ENCODE data around the gene KCNAB2. TPM values are rescaled to one million over a fixed set of nuclear protein-coding genes. Genes with fewer than 3 reads are reported as not detected.

KCNAB2 gene
- polyA plus RNA-seq, 1 of the 3 experiments (the other 2 are of a cell fraction): 7.6 TPM

GRCh38 chr1:6117064-6117463 is 71.4 kb downstream of the KCNAB2 start:
- Histone ChIP-seq H3K36me3 (replicated peaks in 1 of 2; ENCODE audit: control insufficient read depth in 1 of 2, insufficient read depth in 2 of 2, low read length in 1 of 2) (no peaks in the 10 kb centered on the region), H3K9me2 (no peaks in the 10 kb centered on the region), H3K9me3 (no peaks in the 10 kb centered on the region), H3K9ac (no peak overlapping the region), H3K4me1 (ENCODE audit: control insufficient read depth in 1 of 2, insufficient read depth in 2 of 2, low read depth in 1 of 2, low read length in 1 of 2) (peaks cover 0 to 4% of the 10 kb centered on the region in 2 experiments; a peak in 1 of 4 replicates), H3K79me2 (ENCODE audit: insufficient read depth) (no peaks in the 10 kb centered on the region), H3K27ac (ENCODE audit: low read depth in 2 of 2, low read length in 1 of 2) (no peak overlapping the region), H3K27me3 (ENCODE audit: insufficient read depth) (no peaks in the 10 kb centered on the region), H3K4me2 (no peak overlapping the region), H2AFZ (ENCODE audit: low read depth) (no peak overlapping the region), H3F3A (replicated peaks; ENCODE audit: insufficient read depth) (no peaks in the 10 kb centered on the region), H3K4me3 (ENCODE audit: low read depth in 2 of 2, low read length in 1 of 2) (no peak overlapping the region), H4K20me1 (ENCODE audit: insufficient read depth) (no peaks in the 10 kb centered on the region)
- ChIA-PET POLR2A (no interaction called here), CTCF (interaction anchor here (1.3 to 2.5 kb wide), 2 partner anchors 11 to 54 kb away, joined by 3 to 8 read pairs; no protein-coding TSS in a partner anchor)
- no peak for DNase-seq
- WGBS (ENCODE audit: low lambda C conversion rate): 39% methylated on average over 2 of the region's 2 CpGs
- TF ChIP-seq EZH2phosphoT487 (IDR thresholded peaks at IDR 0.05; ENCODE audit: borderline replicate concordance, low read depth) (no peak), FOXJ3 (CRISPR knock-in tag; IDR thresholded peaks at IDR 0.05) (no peak), SIN3A (IDR thresholded peaks at IDR 0.05; ENCODE audit: borderline replicate concordance, low read depth, low read length) (no peak), JUND (IDR thresholded peaks at IDR 0.05) (no peak), ZBTB33 (IDR thresholded peaks at IDR 0.05; ENCODE audit: borderline replicate concordance, low read depth) (no peak), TEAD4 (IDR thresholded peaks at IDR 0.05; ENCODE audit: borderline replicate concordance, insufficient read depth) (no peak), RFX5 (IDR thresholded peaks at IDR 0.05; ENCODE audit: low read length) (no peak), RAD21 (IDR thresholded peaks at IDR 0.05; ENCODE audit: low read length) (no peak), CTCF (IDR thresholded peaks at IDR 0.05) (no peak), MXI1 (IDR thresholded peaks at IDR 0.05; ENCODE audit: low read depth, low read length) (no peak)

GRCh38 chr1:6117624-6118023 is 71.9 kb downstream of the KCNAB2 start:
- H4K20me1 ChIP-seq (ENCODE audit: insufficient read depth): no peaks in the 10 kb centered on the region
- ChIA-PET POLR2A (no interaction called here), CTCF (interaction anchor here (1.3 kb wide), 1 partner anchor 11 kb away, joined by 3 read pairs; no protein-coding TSS in a partner anchor)
- no peak for DNase-seq
- no peaks in the 10 kb centered on the region for H3F3A ChIP-seq (replicated peaks; ENCODE audit: insufficient read depth)
- H2AFZ ChIP-seq (ENCODE audit: low read depth): no peak overlapping the region
- no peaks in the 10 kb centered on the region for H3K9me3 ChIP-seq
- H3K4me1 ChIP-seq (ENCODE audit: control insufficient read depth in 1 of 2, insufficient read depth in 2 of 2, low read depth in 1 of 2, low read length in 1 of 2): no peaks in the 10 kb centered on the region
- H3K4me3 ChIP-seq (ENCODE audit: low read depth in 2 of 2, low read length in 1 of 2): no peak overlapping the region
- no peak overlapping the region for H3K27ac ChIP-seq (ENCODE audit: low read depth in 2 of 2, low read length in 1 of 2)
- no peak overlapping the region for H3K9ac ChIP-seq
- H3K4me2 ChIP-seq: no peak overlapping the region
- no peaks in the 10 kb centered on the region for H3K79me2 ChIP-seq (ENCODE audit: insufficient read depth)
- H3K36me3 ChIP-seq (replicated peaks in 1 of 2; ENCODE audit: control insufficient read depth in 1 of 2, insufficient read depth in 2 of 2, low read length in 1 of 2): no peaks in the 10 kb centered on the region
- H3K27me3 ChIP-seq (ENCODE audit: insufficient read depth): no peaks in the 10 kb centered on the region
- H3K9me2 ChIP-seq: no peaks in the 10 kb centered on the region
- TF ChIP-seq IRF3 (IDR thresholded peaks at IDR 0.05; ENCODE audit: low read depth, low read length) (no peak), CTCF (IDR thresholded peaks at IDR 0.05) (no peak), REST (IDR thresholded peaks at IDR 0.05; ENCODE audit: low read depth, low read length) (no peak), TAF1 (IDR thresholded peaks at IDR 0.05; ENCODE audit: borderline replicate concordance, low read depth, low read length) (no peak), MEF2A (IDR thresholded peaks at IDR 0.05; ENCODE audit: borderline replicate concordance, low read depth) (no peak), MAX (IDR thresholded peaks at IDR 0.05; ENCODE audit: low read depth) (no peak)
